Hepatocyte (in vitro differentiated cells): ENCODE results near the gene LRP1B. TPM values are rescaled to one million over a fixed set of nuclear protein-coding genes. Genes with fewer than 3 reads are reported as not detected.

ENCODE experiments used
- DNase-seq: peaks from one replicate; pipeline ENCODE4 v3.0.0-alpha.2; 2016; ENCODE audit warnings: low spot score
- H2AFZ ChIP-seq: fragments of 200-600 bp; sonication (generic); 2 replicates; pipeline ENCODE4 v1.6.0; 2016; ENCODE audit warnings: antibody characterized with exemption, mild to moderate bottlenecking
- H3K27ac ChIP-seq: fragments of 200-600 bp; sonication (generic); 2 replicates; pipeline ENCODE4 v1.5.1; 2016; ENCODE audit warnings: mild to moderate bottlenecking
- H3K27me3 ChIP-seq: fragments of 200-600 bp; sonication (generic); 2 replicates; pipeline ENCODE4 v1.6.1; 2016
- H3K36me3 ChIP-seq: fragments of 200-600 bp; sonication (generic); replicated peaks from 2 replicates; pipeline ENCODE4 v1.5.1; 2016; ENCODE audit warnings: low read depth; ENCODE audit not compliant: insufficient read depth
- H3K4me1 ChIP-seq: fragments of 200-600 bp; sonication (generic); 2 replicates; pipeline ENCODE4 v1.5.1; 2016; ENCODE audit warnings: mild to moderate bottlenecking, moderate library complexity; ENCODE audit not compliant: insufficient read depth
- H3K4me2 ChIP-seq: fragments of 200-600 bp; sonication (generic); 2 replicates; pipeline ENCODE4 v1.6.0; 2016
- H3K4me3 ChIP-seq: fragments of 200-600 bp; sonication (generic); 2 replicates; pipeline ENCODE4 v1.5.1; 2016; ENCODE audit warnings: mild to moderate bottlenecking
- H3K79me2 ChIP-seq: fragments of 200-600 bp; sonication (generic); 2 replicates; pipeline ENCODE4 v1.6.0; 2017; ENCODE audit warnings: mild to moderate bottlenecking
- H3K9me2 ChIP-seq: fragments of 200-600 bp; sonication (generic); replicated peaks from 2 replicates; pipeline ENCODE4 v1.6.0; 2017; ENCODE audit warnings: mild to moderate bottlenecking; ENCODE audit not compliant: insufficient read depth
- H3K9me3 ChIP-seq: fragments of 200-600 bp; sonication (generic); 2 replicates; pipeline ENCODE4 v1.5.1; 2016; ENCODE audit warnings: low read depth, mild to moderate bottlenecking
- H4K20me1 ChIP-seq: fragments of 200-600 bp; sonication (generic); 2 replicates; pipeline ENCODE4 v1.6.0; 2016; ENCODE audit warnings: mild to moderate bottlenecking; ENCODE audit not compliant: insufficient read depth, poor library complexity, severe bottlenecking
- EZH2 ChIP-seq: fragments of 200-600 bp; sonication (generic); IDR thresholded peaks from 2 replicates; pipeline ENCODE4 v1.6.1; 2016; ENCODE audit warnings: antibody characterized with exemption, mild to moderate bottlenecking, borderline replicate concordance
- EZH2phosphoT487 ChIP-seq: fragments of 200-600 bp; sonication (generic); IDR thresholded peaks from one replicate; pipeline ENCODE4 v1.6.1; 2018; ENCODE audit warnings: antibody characterized with exemption, mild to moderate bottlenecking, low read depth, moderate library complexity; ENCODE audit not compliant: unreplicated experiment, severe bottlenecking
- WGBS: methylation state at CpG from one replicate; pipeline ENCODE4 v1.1.6; 2016; ENCODE audit warnings: low lambda C conversion rate; ENCODE audit errors: missing lambda C conversion rate; 5-methylcytosine and 5-hydroxymethylcytosine counted together
- polyA plus RNA-seq: library from polyadenylated mRNA; unstranded; fragments of >200 nt; fragmentation: Nextera tagmentation; extraction: Ambion mirVana; gene quantifications from 2 replicates; pipeline ENCODE4 v1.2.1, GENCODE V29; 2016
- total RNA-seq: library from RNA; depleted of rRNA; stranded (reverse); fragments of >200 nt; gene quantifications from 2 replicates; pipeline ENCODE4 v1.2.3, GENCODE V29; 2014
- TF ChIP-seq, protein P1 (sequence below): fragments of 200-600 bp; sonication (generic); IDR thresholded peaks from 2 replicates; pipeline ENCODE4 v1.5.1; 2016; ENCODE audit warnings: antibody characterized with exemption, mild to moderate bottlenecking; ENCODE audit not compliant: poor library complexity

Gene LRP1B
- total and polyA plus RNA-seq, 2 experiments from 2014 or later, result 0.65 to 2.0 TPM

- 92% methylated on average over 5 of the region's 5 CpGs for WGBS
- no peak overlapping the region for H3K4me3 ChIP-seq
- H3K36me3 ChIP-seq, result no peaks in the 10 kb centered on the region
- no peaks in the 10 kb centered on the region for H3K79me2 ChIP-seq
- no peak overlapping the region for H2AFZ ChIP-seq
- no peaks in the 10 kb centered on the region for H3K9me3 ChIP-seq
- TF ChIP-seq EZH2phosphoT487, result no peak
- TF ChIP-seq EZH2, result no peak
- TF ChIP-seq, protein P1, sequence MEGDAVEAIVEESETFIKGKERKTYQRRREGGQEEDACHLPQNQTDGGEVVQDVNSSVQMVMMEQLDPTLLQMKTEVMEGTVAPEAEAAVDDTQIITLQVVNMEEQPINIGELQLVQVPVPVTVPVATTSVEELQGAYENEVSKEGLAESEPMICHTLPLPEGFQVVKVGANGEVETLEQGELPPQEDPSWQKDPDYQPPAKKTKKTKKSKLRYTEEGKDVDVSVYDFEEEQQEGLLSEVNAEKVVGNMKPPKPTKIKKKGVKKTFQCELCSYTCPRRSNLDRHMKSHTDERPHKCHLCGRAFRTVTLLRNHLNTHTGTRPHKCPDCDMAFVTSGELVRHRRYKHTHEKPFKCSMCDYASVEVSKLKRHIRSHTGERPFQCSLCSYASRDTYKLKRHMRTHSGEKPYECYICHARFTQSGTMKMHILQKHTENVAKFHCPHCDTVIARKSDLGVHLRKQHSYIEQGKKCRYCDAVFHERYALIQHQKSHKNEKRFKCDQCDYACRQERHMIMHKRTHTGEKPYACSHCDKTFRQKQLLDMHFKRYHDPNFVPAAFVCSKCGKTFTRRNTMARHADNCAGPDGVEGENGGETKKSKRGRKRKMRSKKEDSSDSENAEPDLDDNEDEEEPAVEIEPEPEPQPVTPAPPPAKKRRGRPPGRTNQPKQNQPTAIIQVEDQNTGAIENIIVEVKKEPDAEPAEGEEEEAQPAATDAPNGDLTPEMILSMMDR, result no peak
- no peak overlapping the region for H3K4me2 ChIP-seq
- no peaks in the 10 kb centered on the region for H3K9me2 ChIP-seq
- H4K20me1 ChIP-seq, result no peaks in the 10 kb centered on the region
- no peaks in the 10 kb centered on the region for H3K4me1 ChIP-seq
- no peak overlapping the region for H3K27ac ChIP-seq
- H3K27me3 ChIP-seq, result no peaks in the 10 kb centered on the region
- no peak for DNase-seq
Measured at GRCh38 chr2:141001750-141002149, 1129.1 kb downstream of the LRP1B start.

DNA sequence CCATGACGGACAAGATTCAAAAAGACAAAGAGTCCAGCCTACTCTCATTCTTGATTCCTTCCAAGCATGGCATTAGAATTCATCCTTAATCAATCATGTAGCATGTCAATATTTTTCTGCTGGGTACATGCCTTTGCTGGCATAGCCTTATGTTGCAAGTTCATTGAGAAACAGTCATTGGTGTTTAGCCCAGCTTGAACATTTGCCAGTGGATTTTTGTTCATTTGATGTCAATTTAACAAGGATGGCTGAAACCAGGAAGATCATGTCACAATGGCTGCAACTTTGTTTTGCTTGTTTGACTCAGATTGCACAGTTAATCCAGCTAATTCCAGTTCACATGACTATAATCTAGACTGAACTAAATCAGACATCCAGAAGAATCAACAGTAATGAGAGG lies 1132.2 kb downstream of the LRP1B start:
- Histone ChIP-seq H3K4me1 (no peaks in the 10 kb centered on the region), H3K36me3 (no peaks in the 10 kb centered on the region), H2AFZ (no peak overlapping the region), H3K27me3 (no peaks in the 10 kb centered on the region), H3K4me2 (no peak overlapping the region), H3K79me2 (no peaks in the 10 kb centered on the region), H4K20me1 (no peaks in the 10 kb centered on the region), H3K9me2 (no peaks in the 10 kb centered on the region), H3K27ac (no peak overlapping the region), H3K9me3 (no peaks in the 10 kb centered on the region), H3K4me3 (no peak overlapping the region)
- no peak for DNase-seq
- no peak for TF ChIP-seq EZH2phosphoT487
- TF ChIP-seq, protein P1, result no peak
- no peak for TF ChIP-seq EZH2
- WGBS, result 100% methylated on average over 1 of the region's 1 CpG

DNA sequence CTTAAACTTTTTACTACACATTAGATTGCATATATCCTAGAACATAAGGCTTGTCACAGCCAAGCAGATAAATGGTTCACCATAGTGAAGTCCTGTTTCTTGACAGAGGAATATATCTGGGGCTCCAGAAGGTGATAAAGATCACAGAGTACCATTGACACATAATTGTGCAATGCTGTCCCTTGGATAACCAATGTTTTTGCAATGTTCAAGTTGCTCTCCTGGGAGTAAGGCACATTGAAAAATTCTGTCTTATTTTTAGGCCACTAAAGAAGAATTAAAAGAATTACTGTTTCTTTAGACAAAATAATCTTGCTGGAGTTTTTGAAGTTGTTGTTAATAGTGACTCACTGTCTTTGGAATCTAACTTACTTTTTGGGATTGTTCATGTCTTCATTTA lies 1132.8 kb downstream of the LRP1B start:
- no peak for TF ChIP-seq EZH2phosphoT487
- TF ChIP-seq, protein P1, result no peak
- TF ChIP-seq EZH2, result no peak
- H2AFZ ChIP-seq, result no peak overlapping the region

GRCh38 chr2:140994856-140995255 lies 1136.0 kb downstream of the LRP1B start:
- H3K27me3 ChIP-seq, result no peaks in the 10 kb centered on the region
- H3K4me2 ChIP-seq, result no peak overlapping the region
- TF ChIP-seq EZH2phosphoT487 (no peak), EZH2 (no peak)
- TF ChIP-seq, protein P1, result no peak
- no peak overlapping the region for H3K4me3 ChIP-seq
- no peaks in the 10 kb centered on the region for H3K9me2 ChIP-seq
- H3K27ac ChIP-seq, result no peak overlapping the region
- no peaks in the 10 kb centered on the region for H3K4me1 ChIP-seq
- no peaks in the 10 kb centered on the region for H4K20me1 ChIP-seq
- no peak for DNase-seq
- H2AFZ ChIP-seq, result no peak overlapping the region
- no peaks in the 10 kb centered on the region for H3K36me3 ChIP-seq
- H3K79me2 ChIP-seq, result no peaks in the 10 kb centered on the region
- H3K9me3 ChIP-seq, result no peaks in the 10 kb centered on the region

More for the DNA sequence above, 1132.8 kb downstream of the LRP1B start:
- no peaks in the 10 kb centered on the region for H3K36me3 ChIP-seq
- H3K27me3 ChIP-seq, result no peaks in the 10 kb centered on the region
- no peak overlapping the region for H3K27ac ChIP-seq
- no peak for DNase-seq
- no peaks in the 10 kb centered on the region for H3K79me2 ChIP-seq
- H4K20me1 ChIP-seq, result no peaks in the 10 kb centered on the region
- H3K9me3 ChIP-seq, result no peaks in the 10 kb centered on the region
- H3K4me2 ChIP-seq, result no peak overlapping the region
- no peak overlapping the region for H3K4me3 ChIP-seq
- no peaks in the 10 kb centered on the region for H3K4me1 ChIP-seq
- H3K9me2 ChIP-seq, result no peaks in the 10 kb centered on the region
